Measurements from ENCODE around the gene CNTN2. TPM values are rescaled to one million over a fixed set of nuclear protein-coding genes. Genes with fewer than 3 reads are reported as not detected.

CNTN2 gene
- 4.1 TPM for total RNA-seq (ENCODE audit: insufficient read depth, low replicate concordance)

DNA sequence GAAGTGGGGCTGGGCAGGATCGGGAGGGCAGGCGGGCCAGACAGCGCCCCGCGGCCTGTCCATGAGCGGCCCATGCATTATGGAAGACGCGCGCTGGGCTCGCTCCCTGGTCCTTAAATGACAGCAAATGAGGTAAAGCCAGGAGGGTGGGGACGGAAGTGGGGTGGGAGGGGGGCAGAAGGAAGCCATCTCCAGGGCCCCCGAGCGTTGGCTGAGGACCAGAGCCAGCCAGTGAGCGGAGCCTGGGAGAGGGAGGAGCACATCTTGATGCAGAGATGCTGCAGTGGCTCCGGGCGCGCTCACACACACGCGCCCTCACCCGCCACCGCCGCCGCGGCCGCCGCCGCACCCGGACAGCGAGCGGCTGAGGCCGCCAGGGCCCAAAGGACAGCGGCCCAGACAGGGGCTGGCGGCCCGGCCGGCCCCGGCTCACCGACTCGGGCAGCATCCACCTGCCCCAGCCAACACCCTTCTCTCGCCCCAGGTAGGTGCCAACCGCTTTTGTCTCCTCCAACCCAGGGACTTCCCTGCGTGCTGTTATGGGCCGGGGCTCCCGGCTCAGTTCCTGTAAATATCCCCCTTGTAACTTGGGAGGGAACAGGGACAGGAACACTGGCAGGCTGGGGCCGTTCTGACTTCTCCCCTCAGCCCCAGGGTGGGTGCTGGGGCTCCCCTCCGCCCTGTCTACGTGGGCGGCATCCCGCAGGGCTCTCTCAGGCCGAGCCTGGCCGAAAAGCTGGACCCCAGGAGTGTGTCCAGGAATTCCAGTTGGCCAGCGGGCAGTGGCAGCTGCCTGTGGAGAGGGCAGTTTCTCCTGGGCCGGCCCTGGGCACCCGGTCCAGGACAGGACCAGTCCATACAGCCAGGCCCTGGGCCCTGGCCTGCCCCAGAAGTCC is at the start of gene CNTN2:
Gene CNTN2 (plus strand): TSS at position 302 of the 896 bp plus-strand sequence. CDS start 9,974 bp downstream, outside the sequence.
- peak; percentile 48 for DNase-seq (ENCODE audit: low spot score)

DNA sequence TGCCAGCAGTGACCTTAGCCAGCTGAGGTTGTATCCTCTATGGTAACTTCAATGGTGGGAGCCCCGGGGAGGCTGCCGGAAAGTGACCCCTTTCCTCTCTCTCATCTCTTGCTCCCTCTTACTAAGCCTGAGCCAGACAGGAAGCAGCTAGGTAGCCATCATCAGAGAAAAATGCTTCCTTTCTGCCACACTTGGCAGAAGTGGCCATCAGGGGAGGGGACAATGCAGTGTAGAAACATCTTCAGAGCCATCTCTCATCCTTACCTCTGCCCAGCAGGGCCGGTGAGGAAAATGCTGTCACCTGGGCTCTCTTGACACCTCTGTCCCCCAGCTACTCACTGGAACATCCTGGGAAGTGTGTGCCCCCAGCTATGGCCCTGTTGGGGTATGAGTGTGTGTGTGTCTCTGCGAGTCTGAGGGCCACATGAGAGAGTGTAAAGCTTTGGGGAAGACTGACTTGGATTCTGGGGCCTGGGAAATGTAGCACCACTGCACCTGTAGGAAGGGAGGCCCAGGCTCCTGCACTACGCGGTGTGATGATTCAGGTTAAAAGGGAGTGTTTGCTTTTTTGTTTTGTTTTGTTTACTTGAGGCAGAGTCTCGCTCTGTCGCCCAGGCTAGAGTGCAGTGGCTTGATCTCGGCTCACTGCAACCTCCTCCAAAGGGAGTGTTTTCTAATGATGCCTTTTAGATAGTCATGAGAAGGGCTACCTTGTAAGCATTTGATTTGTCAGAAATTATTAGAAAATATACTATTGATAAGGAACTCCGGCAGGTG is 48.7 kb upstream of the CNTN2 start:
- DNase-seq (ENCODE audit: low spot score): no peak

GRCh38 chr1:204996981-204997380 is 46.0 kb upstream of the CNTN2 start:
- no peak for DNase-seq (ENCODE audit: low spot score)

DNA sequence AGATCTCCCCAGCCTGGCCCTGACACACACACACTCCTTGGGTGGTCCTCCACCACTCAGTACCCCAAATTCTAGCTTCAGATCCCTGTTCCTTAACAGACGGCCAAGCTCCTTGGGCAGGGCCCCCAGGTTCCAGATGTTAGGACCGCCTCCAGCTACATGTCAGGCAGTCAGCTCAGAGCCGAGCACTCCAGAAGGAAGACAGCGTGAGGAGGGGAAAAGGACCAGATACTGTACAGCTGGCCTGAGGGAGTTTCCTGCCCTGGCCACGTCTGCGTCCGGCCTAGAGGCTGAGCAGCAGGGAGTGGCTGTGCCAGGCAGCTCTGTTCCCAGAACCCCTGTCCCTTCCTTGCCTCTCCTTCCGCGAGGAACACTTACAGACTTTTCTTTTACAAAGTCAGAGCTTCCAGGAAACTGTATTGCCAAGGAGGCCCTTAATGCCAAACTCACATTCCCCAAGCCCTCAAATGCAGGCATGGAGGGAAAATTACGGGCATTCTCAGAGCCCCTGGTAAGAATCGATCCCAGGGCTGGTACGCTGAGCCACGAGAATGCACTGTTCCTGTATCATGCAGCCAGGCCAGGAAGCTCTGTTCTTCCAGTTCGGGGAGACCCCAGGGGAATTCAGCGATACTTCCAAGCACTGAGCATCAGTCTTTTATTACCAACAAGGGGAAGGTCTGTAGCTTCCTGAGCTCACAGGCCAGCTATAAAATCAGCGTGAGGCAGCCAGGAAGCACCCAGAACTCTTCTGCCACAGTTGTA is 45.2 kb upstream of the CNTN2 start:
- peak; percentile 93 for DNase-seq (ENCODE audit: low spot score)

DNA sequence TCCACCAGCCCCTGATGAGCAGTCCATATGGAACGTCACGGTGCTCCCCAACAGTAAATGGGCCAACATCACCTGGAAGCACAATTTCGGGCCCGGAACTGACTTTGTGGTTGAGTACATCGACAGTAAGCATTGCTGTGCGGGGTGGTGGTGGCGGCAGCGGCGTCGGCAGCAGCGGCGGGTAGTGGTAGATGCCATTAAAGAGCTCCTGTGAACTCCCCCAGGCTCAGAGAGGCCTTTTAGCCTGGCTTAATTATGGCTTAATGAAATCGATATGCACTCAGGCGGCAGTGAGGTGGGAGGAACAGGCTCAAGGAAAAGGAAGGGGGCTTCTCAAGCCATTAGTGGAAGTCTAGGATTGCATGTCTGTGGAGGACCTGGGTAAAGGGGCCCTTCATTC is 41.9 kb upstream of the CNTN2 start:
- no peak for DNase-seq (ENCODE audit: low spot score)

DNA sequence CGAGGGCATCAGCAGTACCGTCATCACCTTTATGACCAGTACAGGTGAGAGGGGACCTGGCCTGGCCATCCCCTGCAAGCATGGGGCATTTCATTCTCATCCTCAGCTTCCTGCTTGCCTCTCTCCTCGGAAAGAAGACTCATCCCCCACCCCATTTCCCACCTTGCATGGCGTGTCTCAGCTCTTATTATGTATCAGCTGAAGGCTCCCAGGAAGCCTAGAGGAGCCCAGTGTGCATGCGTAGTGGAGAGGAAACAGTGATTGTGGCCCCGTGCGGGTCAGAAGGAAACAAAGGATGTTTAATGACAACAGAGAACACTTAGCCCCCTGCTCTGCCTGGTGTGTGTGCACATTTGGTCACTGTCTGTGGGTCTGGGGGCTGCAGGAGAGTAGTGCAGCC is 40.3 kb upstream of the CNTN2 start:
- no peak for DNase-seq (ENCODE audit: low spot score)

DNA sequence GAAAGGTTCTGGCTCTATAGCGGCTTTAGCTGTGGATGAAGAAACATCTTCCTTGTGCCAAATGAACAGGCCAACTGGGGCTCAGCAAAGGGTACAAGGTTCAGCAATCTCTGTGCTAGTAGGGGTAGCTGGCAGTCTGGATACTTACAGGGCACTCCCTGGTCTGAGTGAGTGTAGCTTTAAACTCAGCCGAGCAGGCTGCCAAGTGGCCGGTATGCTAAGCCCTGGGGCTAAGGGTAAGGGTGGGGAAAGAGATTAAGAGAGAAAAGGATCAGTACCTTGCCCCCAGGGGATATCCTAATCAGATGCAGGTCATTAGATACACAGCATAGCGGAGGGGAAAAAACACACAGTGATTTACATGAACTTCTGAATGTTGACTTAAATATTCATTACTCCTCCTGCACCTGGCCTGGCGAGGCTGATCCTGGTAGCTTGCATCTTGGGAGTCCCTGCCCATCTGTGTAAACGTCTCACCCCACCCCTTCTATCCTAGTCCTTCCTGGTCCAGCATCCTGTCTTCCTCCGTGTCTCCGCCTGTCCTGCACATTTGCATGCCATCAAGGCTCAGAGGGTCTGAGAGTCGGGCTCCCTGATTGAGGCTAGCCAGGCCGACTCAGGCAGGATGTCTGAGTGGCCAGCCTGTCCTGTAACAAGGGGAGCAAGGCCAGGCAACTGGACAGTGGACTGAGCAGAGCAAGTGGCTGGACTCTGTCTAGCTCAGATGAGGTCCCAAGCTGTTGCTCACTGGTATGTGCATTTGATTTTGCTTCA is 39.5 kb upstream of the CNTN2 start:
- DNase-seq (ENCODE audit: low spot score): peak; percentile 73

GRCh38 chr1:205004351-205004750 is 38.7 kb upstream of the CNTN2 start:
- peak; percentile 66 for DNase-seq (ENCODE audit: low spot score)

GRCh38 chr1:205008896-205009295 is 34.1 kb upstream of the CNTN2 start:
- no peak for DNase-seq (ENCODE audit: low spot score)

- DNase-seq (ENCODE audit: low spot score): no peak
Observed at GRCh38 chr1:205009670-205010069, 33.3 kb upstream of the CNTN2 start.

DNA sequence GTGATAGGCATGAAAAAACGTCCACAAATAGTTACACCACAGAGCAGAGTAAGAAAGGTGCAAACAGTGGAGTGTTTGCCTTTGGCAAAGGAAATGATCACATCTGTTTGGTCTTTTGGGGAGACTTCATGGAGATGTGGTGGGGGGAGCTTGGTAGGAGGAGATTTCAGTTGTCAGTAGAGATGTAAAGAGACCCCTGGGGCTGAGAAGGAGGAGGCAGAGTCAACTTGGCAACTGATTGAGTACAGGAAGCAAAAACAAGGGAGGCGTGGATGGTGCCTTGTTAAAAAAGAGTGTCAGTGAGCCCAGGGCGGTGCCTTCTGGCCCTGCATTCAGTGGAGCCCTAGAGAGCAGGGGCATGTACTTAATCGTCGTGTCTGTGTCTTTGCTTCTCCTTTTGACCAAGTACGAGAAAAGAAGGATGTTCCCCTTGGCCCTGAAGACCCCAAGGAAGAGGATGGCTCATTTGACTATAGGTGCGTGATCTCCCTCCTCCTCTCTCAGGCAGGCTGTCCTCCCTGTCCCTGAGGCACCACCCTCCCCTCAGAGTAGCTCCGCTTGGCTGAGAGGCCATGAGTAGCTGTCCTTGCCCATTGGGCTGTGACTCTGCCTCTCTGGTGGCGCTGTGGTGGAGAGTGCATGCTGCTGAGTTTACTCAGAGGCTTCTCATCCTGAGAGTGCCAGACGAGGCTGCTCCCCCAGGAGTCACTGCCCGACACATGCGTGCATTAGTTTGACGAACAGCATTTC is 30.4 kb upstream of the CNTN2 start:
- no peak for DNase-seq (ENCODE audit: low spot score)

DNA sequence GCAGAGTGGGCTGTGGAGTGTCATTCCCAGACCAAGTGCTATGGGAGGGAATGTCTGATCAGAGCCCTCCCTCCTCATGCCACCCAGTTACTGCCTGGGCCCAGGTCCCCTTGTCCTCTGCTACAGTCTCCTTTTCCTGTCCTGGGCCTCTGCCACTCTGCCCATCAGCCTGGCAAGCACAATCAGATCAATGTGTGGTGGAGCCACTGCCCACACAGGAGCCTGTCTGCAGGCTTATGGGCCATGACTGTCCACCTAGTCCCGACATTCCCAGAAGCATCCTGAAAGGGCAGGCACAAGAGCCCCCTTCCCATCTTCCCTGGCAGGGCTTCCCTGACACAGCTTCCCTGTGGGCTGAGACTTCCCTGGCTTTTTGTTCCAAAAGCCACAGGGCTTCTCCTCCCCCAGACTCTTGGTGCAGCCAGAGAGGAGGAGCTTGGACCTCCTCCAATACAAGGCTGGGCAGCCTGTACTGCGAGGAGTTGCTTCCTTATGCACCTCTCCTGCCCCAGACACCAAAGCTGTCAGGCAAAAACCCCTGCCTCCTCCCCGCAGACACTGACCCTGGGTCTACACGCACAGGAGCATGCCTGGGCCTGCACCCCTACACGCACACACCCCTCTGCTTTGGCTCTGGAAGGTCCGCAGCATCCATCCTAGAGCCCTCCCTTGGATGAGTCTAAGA is 29.2 kb upstream of the CNTN2 start:
- peak; percentile 62 for DNase-seq (ENCODE audit: low spot score)

GRCh38 chr1:205014783-205015182 is 28.2 kb upstream of the CNTN2 start:
- no peak for DNase-seq (ENCODE audit: low spot score)

- DNase-seq (ENCODE audit: low spot score): no peak
Observed at GRCh38 chr1:205015241-205015640, 27.8 kb upstream of the CNTN2 start.

- DNase-seq (ENCODE audit: low spot score): no peak
Observed at GRCh38 chr1:205016075-205016474, 26.9 kb upstream of the CNTN2 start.

DNA sequence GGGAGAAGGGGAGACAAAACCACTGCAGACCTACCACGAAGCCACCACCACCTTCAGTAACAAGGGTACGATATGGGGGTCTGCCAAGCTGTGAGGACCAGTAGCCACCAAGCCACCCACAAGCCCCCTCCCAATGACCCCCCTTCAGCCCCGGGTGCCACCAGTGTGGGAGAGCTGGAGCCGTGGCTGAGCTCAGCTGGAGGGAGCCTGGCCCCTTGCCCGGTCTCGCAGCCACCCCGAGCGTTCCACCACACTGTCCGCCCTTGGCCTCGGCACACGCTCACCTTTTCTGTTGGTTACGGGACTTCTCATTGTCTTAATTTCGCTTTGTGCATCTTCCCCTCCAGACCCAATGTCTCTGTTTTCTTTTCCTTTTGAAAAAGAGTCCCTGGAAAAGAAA is 26.4 kb upstream of the CNTN2 start:
- no peak for DNase-seq (ENCODE audit: low spot score)

DNA sequence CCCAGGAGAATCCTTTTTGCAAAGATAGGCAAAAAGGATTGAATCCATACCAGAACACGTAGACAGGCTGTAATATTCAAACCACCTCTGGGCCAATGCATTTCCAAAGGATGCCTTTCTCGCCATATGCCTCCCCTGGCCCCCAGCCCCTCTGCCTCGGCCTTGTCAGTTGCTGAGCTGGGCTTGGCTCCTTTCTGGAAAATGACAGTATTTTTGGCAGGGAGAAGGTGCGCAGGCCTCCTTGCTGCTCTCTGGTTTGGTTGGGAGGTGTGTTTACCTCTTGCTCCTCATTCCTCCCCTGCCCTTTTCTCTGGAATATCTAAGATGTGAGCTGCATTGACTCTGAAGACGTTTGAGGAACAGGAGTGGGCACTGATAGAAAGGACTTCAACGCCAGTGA is 26.0 kb upstream of the CNTN2 start:
- DNase-seq (ENCODE audit: low spot score): no peak

DNA sequence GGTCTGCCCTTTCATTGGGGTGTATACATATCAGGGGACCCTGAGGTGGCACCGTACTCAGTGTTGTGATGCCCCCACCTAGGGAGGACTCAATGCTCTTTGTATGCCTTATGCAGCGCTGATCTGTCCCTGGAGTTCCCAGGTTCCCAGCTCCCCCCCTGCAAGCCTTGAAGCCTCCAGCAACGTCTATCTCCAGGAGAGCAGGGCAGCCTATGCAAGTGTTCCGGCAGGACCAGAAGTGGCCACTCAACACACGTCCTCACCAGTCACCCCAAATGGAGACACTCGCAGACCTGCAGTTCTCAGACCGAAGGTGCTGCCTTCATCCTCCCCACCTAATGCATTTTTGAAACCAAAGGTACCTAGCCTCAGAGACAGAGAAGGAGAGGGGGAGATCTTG is 25.2 kb upstream of the CNTN2 start:
- no peak for DNase-seq (ENCODE audit: low spot score)

DNA sequence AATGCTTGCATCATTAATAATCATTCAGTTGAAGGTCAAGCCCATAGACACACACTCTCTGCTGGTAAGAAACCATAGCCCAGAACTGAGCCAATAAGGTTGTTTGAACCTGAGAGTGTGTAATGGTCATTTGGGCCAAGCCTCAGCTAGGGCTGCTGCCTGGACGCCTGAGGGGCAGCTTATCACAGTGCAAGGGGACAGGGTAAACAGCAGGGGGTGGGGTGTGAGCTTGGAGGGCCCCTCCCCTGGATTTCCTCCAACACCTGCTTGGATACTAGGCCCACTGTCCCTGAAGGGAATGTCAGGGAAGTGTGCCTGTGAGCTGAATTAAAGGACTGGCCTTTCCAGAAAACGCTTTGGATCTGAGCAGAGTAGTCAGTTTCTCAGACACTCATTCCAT is 24.6 kb upstream of the CNTN2 start:
- DNase-seq (ENCODE audit: low spot score): no peak

DNA sequence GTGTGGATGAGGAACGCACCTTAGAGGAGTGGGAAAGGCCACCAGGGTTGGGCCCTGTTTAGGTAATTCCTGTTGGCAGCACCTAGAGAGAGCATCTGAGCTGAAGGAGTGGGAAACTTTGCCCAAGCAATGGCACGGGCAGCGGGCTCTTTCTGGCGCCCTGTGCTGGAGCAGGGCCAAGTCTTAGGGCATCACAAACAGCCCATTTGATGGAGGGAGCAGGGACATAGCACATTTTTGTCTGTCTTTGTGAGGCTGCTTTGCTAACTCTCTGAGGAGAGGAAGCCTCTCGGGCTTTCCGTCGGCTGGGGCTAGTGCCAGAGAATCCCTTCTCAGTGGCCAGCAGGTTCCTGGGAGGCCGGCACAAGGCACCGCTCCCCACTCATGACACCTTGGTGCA is 22.5 kb upstream of the CNTN2 start:
- DNase-seq (ENCODE audit: low spot score): no peak

All from umbilical cord (tissue), 2 donors.